Activated gamma-delta T cell (primary cell): ENCODE results near the gene CSMD2.

Experiments used
- DNase-seq: peaks from one replicate; lab custom pipeline; 2025; lab: John Stamatoyannopoulos, UW

The CSMD2 gene

DNA sequence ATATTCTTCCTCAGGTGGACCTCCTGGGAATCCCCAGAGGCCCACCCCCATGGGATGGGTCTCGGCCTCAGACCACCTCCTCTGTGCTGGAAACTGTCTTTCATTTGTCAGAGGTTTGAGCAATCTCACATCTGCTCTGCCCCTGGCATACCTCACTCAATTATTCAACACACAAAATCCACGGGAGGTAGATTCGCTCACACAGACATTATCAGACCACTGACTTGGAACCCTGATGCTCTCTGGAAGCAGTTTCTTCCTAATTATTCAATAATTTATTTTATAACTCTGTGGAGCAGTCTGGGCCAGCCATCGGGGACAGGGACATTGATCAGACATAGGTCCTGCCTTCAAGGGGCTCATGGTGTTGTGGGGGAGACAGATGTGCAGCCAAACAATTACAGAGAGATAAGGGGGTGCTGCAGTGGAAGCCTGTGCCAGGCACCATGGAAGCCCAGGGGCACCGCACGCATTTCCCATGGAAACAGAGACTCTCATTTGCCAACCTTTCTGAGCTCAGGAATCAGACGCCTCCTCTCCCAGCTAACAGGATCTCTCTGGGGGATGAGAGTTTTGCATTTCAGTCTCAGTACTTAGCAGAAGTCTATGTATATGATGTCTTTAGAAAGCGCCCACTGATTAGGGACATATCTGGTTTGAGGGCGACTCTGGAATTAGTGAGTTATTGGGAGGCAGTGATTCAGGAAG lies 204.7 kb downstream of the CSMD2 start:
- DNase-seq, result no peak

DNA sequence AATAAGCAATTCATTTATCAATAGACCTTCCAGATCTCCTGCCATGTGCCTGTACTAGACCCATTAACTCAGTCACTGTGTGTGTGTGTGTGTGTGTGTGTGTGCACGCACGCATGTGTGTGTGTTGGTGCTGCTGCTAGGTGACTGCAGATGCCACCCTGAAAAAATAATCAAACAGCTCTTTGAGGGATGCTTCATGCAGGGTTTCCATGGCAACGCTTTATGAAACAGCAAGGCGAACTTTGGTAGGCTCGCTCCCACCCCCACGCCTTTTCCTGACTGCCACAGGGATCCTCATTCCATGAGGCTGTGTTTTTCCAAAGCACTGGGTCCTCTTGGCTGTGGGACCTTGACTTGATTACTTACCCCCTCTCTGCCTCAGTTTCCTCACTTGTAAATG lies 207.2 kb downstream of the CSMD2 start:
- no peak for DNase-seq

DNA sequence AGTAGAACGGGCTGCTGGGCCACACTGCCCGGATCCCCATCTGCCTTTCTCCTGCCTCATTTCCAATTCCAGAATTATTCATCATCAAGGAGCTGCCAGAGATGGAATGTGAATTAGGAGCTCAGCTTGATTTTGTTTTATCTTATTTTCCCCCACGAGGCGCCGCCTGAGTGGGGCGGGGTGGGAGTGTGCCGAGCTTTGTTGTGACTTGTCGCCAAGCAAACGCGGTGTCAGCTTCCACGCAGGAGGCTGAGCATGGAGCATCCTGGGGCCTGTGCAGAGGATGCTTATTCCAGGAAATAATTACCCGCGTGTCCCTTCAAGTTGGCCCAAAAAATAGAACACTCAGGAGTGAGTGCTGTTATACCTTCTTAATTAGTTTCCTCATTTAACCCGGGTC lies 209.9 kb downstream of the CSMD2 start:
- no peak for DNase-seq

DNA sequence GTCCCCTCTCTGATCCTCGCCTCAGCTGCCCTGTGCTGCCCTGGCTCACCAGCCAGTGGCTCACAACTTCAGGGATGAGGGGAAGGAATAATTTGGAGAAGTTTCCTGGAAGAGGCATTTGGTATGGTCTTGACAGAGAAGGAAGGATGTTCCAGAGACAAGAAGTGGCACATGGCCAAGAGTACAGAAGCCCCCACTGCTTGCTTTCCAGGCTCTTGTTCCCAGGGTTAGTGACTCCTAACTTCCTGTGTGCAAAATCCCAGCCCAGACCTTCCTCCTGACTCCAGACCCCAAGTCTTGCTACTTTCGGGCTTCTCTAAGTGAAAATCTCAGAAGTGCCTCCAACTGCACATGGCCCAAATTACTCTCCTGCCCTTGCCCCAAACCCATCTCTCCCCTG lies 215.5 kb downstream of the CSMD2 start:
- no peak for DNase-seq

DNA sequence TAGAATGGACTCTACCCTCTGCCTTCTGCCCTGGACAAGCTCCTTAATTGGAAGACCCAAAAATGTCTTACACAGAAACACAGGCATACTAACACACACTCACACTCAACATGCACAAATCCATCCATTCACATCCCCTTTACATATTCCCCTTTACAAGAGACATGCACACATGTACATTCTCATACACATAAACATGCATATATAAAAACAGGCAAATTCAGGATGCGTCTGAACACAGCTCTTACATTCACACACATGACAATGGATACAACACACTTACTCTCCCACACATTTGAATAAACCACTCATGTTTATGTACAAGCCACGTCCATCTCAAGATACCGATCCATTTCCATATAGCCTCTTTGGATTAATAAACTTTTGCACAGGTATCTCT lies 216.7 kb downstream of the CSMD2 start:
- DNase-seq, result no peak

DNA sequence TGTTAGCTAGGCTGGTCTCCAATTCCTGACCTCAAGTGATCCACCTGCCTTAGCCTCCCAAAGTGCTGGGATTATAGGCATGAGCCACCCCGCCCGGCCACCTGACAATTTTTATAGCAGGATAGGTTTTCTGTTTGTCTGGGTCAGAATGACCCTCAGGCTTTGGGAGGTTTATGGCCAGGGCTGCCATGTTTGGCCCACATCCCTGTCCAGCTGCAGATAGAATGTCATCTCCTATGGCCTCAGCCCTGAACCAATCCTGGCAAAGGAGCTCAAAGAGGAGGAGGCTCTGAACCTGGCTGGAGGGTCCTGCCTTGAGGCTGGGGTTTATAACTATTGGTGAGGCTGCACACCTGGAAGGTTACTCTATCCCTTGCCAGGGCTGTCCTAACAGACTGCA lies 218.2 kb downstream of the CSMD2 start:
- DNase-seq, result no peak

DNA sequence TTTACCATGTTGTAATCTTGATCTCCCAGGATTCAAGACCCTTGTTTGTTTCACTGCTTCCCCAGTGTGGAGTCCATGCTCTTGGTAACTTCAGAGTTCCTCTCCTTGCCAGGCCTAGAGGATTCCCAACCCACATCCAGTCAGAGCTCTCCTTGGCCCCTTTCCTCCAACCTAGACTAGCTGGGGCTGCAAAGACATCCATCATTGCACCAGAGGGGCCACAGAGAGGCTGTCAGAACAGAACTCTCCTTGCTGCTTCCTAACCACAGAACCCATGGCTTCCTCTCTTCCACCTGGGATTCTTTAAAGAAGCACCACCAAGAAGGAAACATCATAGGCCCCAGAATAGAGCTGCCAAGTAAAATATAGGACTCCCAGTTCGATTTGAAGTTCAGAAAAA lies 220.2 kb downstream of the CSMD2 start:
- no peak for DNase-seq

DNA sequence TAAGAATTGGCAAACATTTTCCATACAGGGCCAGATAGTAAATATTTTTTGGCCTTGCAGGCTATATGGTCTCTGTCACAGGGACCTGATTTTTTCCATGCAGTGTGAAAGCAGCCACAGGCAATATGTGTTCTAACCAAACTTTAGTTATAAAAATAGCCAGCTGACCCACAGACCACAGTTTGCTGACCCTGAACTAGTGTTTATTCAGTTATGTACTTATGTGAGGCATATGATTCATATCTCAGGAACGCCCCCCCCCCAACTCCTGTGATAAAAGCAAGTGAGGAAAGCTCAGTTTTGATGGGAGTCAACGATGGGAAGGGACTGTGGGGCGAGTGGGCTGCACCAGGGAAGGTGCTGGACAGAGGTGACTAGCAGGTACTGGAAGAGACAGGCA lies 221.1 kb downstream of the CSMD2 start:
- DNase-seq, result no peak

DNA sequence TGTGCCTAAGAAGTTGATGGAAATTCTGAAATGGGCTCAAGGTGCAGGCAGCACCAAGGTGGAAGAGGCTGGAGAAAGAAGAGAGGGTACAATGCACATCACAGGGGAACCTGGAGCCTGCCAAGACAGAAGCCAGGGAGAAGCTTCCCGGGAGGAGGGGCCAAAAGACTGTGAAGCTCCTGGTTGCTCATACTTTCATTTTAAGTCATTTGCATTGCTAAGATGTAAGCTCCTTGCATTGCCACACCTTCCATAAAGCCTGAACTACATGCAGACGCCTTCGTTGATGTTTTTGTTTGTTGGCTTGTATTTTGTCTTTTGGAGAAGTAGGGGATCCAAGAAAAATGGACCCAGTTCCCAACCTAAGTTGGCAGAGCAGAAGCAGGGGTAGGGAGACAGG lies 232.2 kb downstream of the CSMD2 start:
- no peak for DNase-seq

DNA sequence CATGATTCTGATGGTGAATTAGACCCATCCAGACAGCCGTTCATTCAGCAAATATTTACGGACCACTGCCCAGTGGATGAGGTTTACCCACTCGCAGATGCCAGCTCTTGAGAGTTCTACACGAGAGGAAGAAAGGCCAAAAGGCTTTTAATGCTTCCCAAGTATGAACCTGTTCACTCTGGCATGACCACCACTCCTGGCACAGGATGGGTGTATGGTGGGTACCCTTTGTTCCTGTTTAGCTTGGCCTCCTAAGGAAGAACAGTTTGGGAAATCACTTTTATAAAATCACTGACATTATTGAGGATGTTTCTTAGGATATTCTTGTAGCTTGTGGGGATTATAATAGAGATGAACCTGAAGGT lies 233.9 kb downstream of the CSMD2 start:
- no peak for DNase-seq

DNA sequence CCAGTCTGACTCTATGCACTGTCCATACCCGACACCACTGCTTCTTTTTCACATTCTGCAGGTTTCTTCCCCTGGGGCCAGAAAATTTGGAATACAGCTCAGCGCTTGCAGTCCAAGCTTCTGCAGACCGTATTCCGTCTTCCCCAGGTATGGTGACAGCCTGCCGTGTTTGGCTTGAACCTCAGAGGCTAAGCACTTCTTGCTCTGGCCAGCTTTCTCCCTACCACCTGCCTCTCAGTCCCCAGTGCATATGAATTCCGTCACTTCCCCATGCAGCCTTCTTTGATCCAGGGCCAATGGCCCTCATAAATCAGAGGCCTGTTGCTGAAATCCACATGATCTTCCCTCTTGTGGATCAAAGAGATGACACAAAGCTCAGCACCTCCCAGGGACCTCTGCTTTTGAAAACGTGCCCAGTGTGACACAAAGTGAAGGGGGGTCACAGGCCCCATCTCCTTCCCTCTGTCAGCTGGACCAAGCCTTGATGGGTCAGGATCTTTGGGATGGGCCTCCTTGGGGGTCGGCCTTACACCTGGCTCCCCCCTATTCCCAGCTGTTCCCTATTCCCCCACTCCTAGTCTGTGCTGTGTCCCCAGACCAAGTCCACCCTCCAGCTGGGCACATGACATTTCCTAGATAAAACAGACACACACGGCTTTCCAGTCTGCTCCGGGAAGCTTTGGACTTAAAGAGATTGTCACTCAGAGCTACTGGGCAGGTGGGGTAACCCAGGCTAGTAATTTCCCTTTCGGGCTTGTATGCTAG lies 234.5 kb downstream of the CSMD2 start:
- DNase-seq, result no peak

DNA sequence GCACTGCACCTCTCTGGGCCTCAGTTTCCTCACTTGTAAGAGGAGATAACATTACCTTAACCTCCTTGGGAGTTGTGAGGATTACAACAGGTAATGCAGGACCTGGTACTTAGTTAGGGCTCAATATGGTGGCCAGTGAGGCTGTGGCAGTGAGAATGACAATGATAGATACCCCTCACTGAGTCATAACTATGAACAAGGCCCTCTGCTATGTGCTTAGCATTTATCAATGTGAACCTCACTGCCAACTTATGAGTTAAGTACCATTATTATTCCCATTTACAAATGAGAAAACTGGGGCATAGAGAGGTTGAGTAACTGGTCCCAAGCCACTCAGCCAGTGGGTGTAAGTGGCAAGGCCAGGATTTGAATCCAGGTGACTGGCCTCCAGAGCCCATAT lies 236.8 kb downstream of the CSMD2 start:
- DNase-seq, result no peak

DNA sequence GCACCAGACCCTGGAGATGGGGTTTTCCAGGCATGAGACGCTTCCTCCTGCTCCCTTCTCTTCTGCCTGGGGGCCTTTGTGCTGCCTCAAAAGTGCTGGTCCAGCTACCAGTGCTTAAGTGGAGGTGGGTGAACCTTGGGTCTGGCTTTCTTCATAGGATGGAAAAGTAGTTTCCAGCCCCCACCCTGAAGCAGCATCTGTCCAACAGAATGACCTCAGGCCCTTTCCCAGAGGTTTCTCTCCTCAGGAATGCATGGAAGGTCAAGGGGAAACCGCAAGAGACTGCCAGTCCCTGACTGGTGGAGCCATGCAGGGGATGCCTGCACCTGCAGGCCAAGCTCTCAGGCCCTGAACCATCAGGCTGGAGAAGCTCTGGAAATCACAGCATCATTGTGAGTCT lies 237.3 kb downstream of the CSMD2 start:
- no peak for DNase-seq

DNA sequence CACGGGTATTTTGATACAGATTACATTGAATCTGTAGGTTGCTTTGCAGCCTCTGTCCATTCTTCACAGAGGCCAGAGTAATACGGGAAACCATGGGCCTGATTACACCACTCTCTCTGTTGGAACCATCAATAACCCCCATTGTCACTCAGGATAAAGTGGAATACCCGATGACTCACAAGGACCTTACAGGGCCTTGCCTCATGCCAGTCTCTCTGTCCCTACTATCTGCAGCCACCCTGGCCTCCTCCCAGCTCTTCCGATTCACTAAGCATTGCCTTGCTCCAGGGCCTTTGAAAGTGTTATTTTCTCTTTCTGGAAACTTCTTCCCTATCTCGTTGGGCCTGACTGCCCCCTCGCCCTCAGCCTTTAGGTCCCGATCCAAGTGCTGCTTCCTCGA lies 239.4 kb downstream of the CSMD2 start:
- no peak for DNase-seq

DNA sequence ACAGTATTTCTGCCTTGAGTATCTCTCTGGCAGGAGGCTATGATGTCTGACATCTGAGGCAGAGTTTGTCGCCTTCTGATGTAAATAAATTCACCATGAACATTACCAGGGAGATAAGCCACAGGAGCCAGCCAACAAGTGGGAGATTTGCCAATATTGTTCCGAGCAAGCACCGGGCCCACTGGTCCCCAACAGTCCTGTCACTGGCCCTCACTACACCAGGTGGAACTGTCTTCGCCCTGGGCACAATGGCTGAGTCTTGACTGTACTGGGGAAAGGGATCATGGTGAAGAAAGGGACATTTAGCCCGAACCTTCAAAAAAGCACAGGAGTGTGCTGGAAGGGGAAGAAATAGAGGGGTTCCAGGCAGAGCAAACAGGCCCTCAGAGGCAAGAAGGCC lies 243.7 kb downstream of the CSMD2 start:
- DNase-seq, result no peak

DNA sequence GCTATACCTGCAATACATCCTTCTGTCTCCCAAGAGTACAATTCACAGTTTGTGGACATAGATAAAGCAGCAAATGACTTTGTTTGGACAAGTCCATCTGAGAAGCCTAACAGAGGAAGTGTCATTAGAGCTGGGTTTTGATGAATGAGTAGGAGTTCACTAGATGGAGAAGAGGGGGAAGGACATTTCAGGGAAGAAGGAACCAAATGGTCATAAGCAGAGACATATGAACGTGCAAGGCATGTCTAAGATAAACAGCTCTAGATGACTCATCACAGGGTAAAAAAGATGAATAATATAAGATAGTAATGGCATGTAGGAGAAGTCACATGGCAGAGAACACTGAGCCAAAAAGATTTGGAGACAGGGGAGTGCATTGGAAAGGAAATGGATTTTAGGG lies 246.7 kb downstream of the CSMD2 start:
- DNase-seq, result no peak

DNA sequence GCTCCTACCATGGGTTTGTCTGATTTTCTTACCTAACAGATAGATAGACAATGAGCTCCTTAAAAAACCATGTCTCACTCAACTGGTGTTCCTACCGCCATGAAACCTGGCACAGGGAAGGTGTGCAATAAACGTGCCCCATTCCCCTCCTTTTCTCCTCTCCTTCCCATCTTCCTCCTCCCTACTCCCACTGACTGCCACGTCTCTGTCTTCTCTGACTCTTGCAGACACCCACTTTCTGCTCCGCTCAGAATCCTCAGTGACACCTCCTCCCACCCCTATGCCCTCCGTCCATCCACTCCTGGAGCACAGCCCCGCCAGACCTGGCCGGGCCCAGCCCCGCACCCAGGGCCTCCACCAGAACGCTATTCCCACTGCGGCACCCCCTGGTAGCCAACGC lies 248.2 kb downstream of the CSMD2 start:
- DNase-seq, result no peak

DNA sequence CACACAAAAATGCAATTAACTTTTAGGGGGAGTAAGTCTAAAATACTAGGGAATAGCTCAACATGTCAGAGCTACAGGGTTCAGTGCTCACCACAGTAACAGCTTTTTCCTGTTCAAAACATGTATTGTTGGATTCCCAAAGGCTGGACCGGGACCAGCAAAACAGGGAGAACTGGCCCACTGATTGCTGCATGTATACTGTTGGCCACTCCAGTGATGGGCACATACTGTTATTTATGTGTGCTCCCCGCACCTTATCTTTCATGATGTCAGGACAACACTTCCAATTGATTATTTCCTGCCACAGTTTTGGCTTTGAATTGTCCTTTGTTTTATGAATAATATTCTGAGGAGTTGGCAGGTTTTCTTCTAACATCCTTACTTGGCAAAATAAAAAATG lies 250.5 kb downstream of the CSMD2 start:
- no peak for DNase-seq

DNA sequence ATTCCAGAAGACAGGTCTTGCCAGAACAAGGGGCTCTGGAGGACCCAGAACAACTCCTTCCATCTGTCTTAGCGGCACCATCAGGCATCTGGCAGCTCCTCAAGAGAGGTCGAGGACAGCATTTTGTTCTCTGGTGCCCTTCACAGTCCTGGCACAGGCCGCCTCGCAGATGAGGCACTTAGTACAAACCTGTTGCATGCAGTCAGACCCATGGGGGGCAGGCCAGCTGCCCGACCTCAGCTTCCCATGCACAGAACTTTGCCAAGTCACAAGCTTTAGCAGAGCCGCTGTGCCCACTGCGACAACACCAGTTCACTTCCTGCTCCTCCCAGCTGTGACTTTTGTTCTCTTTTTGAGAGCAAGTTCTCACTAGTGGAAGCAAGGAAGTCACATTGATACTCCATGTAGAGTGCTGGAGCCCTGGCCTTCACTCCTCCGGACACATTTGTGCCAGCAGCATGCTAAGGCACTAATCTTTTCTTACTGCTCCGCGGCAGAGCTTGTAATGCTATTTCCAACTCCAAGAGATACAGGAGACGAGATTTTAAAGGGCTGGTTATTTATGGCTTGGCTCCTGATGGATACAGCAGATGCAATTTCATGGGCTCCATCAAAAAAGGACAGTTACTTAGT lies 256.6 kb downstream of the CSMD2 start:
- no peak for DNase-seq

DNA sequence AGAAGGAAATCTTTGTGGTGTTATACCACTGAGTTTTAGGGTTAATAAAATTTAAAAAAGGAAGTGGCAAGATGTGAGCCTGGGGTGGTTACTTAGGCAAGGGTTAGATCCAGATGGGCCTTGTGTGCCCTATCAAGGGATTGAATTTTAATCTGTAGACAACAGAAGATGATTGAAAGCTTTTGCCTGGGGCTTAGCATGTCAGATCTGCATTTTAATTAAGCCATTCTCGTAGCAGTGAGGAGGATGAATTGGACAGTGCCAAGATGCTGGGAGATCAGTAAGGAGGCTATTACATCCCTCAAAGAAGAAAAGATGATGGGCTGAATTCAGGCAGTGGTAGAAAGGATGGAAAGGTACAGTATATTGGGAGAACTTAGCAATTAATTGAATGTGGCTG lies 258.9 kb downstream of the CSMD2 start:
- no peak for DNase-seq

DNA sequence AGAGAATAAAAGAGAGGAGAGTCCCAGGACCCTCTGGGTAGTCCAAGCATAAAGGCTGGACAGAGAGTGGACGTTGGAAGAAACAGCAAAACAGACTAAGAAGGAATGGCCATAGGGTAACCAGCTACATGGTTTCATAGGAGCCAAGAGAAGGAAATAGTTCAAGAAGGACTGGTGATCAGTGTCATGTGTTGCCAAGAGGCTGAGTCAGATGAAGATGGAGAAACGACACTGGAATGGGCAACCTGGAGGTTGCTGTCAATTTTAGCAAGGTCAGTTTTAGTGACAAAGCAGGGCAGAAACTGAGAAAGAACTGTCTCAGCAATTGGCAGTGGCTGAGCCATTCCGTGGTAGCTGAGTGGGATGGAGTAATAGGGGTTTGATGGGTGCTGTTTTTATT lies 259.8 kb downstream of the CSMD2 start:
- no peak for DNase-seq

DNA sequence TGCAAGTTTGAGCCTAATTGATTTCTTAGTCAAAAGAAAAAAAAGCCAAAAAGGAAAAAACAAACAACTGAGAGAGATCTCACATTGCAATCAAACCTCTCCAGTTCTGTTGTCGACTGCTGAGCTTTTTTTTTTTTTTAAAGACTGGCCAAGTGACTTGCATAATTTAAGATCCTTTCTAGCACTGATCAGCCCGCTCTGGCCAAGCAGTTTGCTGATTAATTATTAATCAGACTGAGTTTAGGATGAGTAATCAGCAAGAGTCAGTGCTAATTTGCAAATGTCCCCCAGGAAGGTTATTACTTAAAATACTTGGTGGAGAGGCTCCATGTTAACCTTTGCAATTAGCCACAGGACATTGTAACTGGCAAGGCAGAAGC lies 261.8 kb downstream of the CSMD2 start:
- no peak for DNase-seq

DNA sequence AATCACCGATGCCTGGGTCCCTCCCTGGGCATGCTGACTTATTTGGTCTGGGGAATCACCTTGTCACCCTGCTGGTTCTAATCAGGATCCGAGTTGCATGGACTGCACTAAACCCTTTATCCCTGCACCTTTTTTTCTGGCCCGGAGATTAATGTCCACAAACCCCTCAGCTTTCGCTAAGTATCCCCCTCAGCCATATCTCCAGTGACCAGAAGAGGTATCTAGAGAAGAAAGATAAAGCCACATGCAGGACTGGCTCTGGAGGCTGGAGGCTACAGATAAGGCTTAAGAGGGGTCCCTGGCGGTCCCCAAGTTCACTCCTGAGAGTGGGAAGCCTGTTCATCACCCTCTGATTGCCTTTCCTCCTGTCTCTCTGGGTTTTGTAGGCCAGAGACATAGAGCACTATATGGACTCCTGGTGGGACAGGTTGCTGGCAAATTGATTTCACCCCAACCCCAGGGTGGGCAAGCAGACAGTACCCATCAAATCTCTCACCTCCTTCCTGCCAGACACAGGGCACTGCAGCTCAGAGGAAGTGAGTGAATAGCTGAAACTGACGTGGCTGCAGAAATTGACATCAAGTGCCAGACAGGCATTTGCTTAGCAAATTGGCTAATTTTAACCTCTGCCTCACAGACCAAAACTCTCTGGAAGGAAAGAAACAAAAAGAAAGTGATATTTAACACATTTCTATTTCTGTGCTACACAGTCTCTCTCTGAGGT lies 262.4 kb downstream of the CSMD2 start:
- DNase-seq, result no peak
